Fibroblast of mammary gland (primary cell): Measurements from ENCODE around the gene DNAJC8.

Source experiments
- DNase-seq: peaks from one replicate; pipeline ENCODE4 v3.0.0-alpha.2; 2010; ENCODE audit warnings: low read depth
- H3K4me3 ChIP-seq: 2 replicates; pipeline ENCODE4 v1.5.1; 2011; ENCODE audit warnings: low read depth, mild to moderate bottlenecking, low read length, moderate library complexity; ENCODE audit not compliant: control insufficient read depth
- CTCF ChIP-seq: conservative IDR thresholded peaks from 2 replicates; pipeline ENCODE4 v1.5.1; 2011; ENCODE audit warnings: low read depth, low read length, inconsistent platforms; ENCODE audit not compliant: control insufficient read depth, insufficient read depth

The DNAJC8 gene

DNA sequence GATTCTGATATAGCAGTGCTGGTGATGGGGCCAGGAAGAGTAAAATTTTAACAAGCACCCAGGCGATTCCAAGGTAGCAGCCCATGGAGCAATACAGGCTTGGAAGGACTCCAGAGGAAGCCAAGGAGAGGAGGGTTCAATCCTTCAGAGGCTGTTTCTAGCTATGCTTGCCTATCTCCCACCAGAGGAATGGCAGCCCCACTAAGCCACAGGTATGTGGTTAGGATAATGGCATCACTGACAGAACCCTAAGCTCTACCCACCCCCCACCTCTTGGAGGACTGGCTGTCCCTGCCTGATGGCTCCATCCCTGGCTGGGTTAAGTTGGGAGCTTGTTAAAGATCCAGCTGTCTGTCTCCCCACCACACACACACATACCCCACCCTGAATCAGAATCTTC, 37.0 kb downstream of the DNAJC8 start:
- H3K4me3 ChIP-seq = no peak overlapping the region
- DNase-seq = no peak
- no peak for TF ChIP-seq CTCF

DNA sequence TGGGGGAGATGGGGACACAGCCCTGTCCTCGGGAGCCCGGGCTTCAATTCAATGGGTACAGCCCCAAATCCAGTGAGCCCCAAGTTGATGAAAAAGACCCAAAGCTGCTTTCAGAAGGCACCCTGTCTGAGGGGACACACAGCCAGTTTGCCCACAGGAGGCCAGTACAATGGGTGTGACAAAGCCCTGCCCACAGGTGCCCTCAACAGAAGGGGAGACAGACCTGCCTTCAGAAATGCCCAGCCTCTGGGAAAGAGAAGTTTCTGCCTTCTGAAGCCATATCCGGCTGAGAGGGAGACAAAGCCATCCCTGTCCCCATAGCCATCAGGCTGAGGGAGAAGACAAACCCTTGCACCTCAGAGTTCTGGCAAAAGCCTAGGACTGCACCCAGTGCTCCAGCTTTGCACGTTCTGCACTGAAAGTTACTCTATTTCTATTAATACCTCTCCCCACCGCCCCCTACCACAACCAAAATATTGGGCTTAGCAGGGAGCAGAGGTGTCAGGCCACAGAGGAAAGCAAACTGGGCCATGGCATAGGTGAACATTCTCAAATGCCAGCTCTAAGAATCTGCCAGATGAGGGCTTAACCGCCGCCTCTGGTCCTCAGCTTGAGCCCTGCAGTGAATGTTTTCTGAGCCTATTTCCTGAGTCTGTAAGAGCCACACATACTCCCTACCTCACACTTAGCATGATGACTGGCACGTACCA, 38.3 kb downstream of the DNAJC8 start:
- no peak for TF ChIP-seq CTCF
- H3K4me3 ChIP-seq = no peak overlapping the region
- no peak for DNase-seq

DNA sequence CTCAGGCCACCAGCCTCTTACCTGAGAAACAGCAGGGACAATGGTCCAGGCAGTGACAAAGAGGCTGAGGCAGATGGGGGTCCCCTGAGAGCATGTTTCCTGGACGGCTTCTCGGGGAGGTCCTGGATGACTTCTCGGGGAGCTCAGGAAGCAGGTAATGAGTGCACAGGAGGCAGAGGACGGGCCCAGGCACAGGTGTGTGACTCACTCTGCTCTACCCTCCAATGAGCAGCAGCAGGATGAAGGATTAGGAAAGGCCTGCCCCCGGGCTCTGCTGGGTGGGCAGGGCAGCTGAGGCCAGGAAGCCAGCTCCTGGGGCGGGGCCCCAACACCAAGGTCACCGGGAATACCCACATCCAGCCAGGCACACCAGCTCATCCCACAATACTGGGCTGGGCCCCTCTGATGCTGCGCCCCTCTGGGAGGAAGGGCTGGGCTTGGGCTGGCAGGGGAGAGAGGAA, 39.1 kb downstream of the DNAJC8 start:
- no peak overlapping the region for H3K4me3 ChIP-seq
- TF ChIP-seq CTCF = no peak

GRCh38 chr1:28190996-28191645, 41.7 kb downstream of the DNAJC8 start:
- no peak for TF ChIP-seq CTCF
- no peak for DNase-seq
- H3K4me3 ChIP-seq = no peak overlapping the region

More for the DNA sequence above, 39.1 kb downstream of the DNAJC8 start:
- no peak for DNase-seq

DNA sequence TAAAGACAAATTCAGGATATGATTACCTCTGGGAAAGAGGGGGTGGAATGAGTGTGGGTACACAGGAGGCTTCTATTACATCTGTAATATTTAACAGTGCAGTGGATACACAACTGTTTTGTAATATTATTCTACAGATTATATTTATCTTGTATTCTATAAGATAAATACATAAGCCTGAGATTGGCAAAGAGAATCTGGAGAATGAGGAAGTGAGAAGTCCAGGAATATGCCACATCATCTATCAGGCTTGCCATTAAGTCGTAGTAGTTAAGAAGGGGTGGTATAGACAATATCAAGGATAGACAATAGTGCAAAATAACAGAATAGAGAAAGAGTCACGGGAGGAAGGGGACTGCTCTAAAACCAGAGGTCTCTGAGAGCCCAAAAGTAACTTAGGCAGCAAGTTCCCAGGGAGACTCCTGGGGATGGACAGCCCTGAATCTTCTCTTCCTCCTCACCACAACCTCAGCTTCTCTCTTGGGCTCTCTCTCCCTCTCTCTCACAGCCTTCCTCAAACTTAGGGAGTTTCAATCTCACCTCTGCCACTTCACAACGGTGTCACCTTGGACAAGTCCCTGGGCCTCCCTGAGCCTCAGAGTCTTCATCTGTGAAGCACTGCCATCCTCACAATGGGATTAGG, 42.4 kb downstream of the DNAJC8 start:
- TF ChIP-seq CTCF = no peak
- no peak for DNase-seq
- no peak overlapping the region for H3K4me3 ChIP-seq

DNA sequence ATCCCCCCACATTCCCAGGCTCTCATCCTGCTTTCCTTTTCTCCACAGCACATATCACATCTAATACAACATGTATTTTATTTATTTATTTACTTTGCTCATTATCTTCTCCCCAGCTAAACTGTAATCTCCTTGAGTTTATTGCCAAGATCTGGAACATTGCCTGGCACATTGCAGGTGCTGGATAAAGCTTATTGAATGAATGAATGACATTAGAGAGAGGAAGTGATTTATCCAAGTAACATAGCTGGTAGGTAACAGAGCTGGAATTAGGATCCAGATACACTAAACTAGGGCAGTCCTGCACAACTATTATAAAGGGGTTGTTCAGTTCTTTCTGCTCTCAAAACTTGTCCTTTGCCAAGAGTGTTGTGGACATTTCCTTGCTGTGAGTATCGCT, 47.8 kb downstream of the DNAJC8 start:
- H3K4me3 ChIP-seq = no peak overlapping the region
- DNase-seq = no peak
- no peak for TF ChIP-seq CTCF
